Measurements from ENCODE around the gene EIPR1. TPM values are rescaled to one million over a fixed set of nuclear protein-coding genes. Genes with fewer than 3 reads are reported as not detected.

The EIPR1 gene
- total RNA-seq, 1 experiment from 2014 or later, result 27.8 TPM

DNA sequence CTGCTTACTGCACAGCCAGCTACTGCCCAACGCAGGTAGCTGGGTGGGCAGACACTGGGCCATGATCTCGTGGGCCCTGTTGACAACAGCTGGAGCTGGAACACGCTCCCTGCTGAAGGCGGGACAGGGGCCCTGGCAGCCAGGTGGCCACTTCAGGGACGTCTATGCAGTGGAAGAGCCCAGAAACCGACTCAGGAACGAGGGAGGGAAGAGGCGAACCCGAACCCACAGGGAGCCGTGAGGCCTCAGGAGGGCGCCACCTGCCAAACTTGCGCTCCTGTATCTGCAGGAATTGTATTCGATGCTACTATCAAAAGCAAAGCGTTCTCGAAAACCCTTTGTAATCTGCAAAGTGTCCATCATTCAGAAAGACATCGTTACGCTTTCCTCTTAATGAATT is 198.4 kb downstream of the EIPR1 start:
- H3K27me3 Mint-ChIP-seq (ENCODE audit: low read depth), result no peaks in the 10 kb centered on the region
- DNase-seq, result peak; percentile 65
- H3K4ac ChIP-seq (ENCODE audit: low read depth, low read length), result no peak overlapping the region
- no peaks in the 10 kb centered on the region for H3K79me1 ChIP-seq (ENCODE audit: insufficient read depth, low read depth, low read length, poor library complexity, severe bottlenecking)
- H3K9ac ChIP-seq (ENCODE audit: extremely low read depth, insufficient read length, low read length), result no peak overlapping the region
- no peaks in the 10 kb centered on the region for H3K79me2 ChIP-seq (ENCODE audit: insufficient read depth, low read length)
- H2BK12ac ChIP-seq (ENCODE audit: insufficient read length, low read depth, low read length), result no peak overlapping the region
- H4K91ac ChIP-seq (ENCODE audit: insufficient read length, low read depth, low read length), result no peak overlapping the region
- no peak overlapping the region for H3K4me3 Mint-ChIP-seq
- H3K18ac ChIP-seq (ENCODE audit: insufficient read length, low read depth, low read length), result no peak overlapping the region
- H3K27ac ChIP-seq (ENCODE audit: insufficient read length, low read depth, low read length), result no peak overlapping the region
- H3T11ph ChIP-seq (ENCODE audit: low read length), result no peak overlapping the region
- H4K20me1 ChIP-seq (ENCODE audit: control insufficient read depth, insufficient read depth, insufficient read length), result no peaks in the 10 kb centered on the region
- H3K9me3 ChIP-seq (ENCODE audit: control insufficient read depth, low read depth, low read length), result no peaks in the 10 kb centered on the region
- H2BK15ac ChIP-seq (ENCODE audit: low read depth, low read length), result no peak overlapping the region
- H3K23me2 ChIP-seq (ENCODE audit: insufficient read length, low read depth, low read length, poor library complexity, severe bottlenecking), result no peaks in the 10 kb centered on the region
- H2BK20ac ChIP-seq (ENCODE audit: low read depth, low read length, poor library complexity, severe bottlenecking), result no peak overlapping the region
- no peak overlapping the region for H2BK120ac ChIP-seq (ENCODE audit: low read depth, low read length, poor library complexity, severe bottlenecking)
- no peak overlapping the region for H2AFZ ChIP-seq (ENCODE audit: low read length)
- no peak overlapping the region for H2AK5ac ChIP-seq (ENCODE audit: insufficient read length, low read length)
- H3K36me3 Mint-ChIP-seq (ENCODE audit: insufficient read depth in 1 of 3, low read depth in 3 of 3), result peaks cover 0 to 6% (median 5%) of the 10 kb centered on the region in 3 experiments; a peak in 3 of 7 replicates
- H2BK5ac ChIP-seq (ENCODE audit: insufficient read length, low read length), result no peak overlapping the region
- H3K4me1 Mint-ChIP-seq, result 0 out of 4 replicates have a peak, but pooled peaks cover 0 to 2% of the 10 kb centered on the region in 2 experiments
- H3K4me2 ChIP-seq (ENCODE audit: insufficient read depth, insufficient read length, low read length), result no peak overlapping the region
- H3K4me1 ChIP-seq (ENCODE audit: insufficient read depth, low read length), result no peaks in the 10 kb centered on the region
- peaks cover 0 to 3% of the 10 kb centered on the region in 2 experiments; a peak in 2 of 5 replicates for H3K9me3 Mint-ChIP-seq
- no peak overlapping the region for H3K56ac ChIP-seq (ENCODE audit: insufficient read length, low read depth, low read length)
- H3K23ac ChIP-seq (ENCODE audit: insufficient read length, low read depth, low read length), result no peak overlapping the region
- WGBS (ENCODE audit: extremely low coverage, insufficient read length, low lambda C conversion rate), result no CpG with 5 or more reads among the region's 17 CpGs
- H4K8ac ChIP-seq (replicated peaks; ENCODE audit: insufficient read length, low read depth, low read length), result no peak overlapping the region
- H3K14ac ChIP-seq (ENCODE audit: insufficient read depth, low read length), result no peak overlapping the region; the same call in 1 of the 2 replicates
- no peaks in the 10 kb centered on the region for H3K27me3 ChIP-seq (ENCODE audit: insufficient read depth, low read length)
- TF ChIP-seq CTCF (conservative IDR thresholded peaks at IDR 0.05), result peak; percentile 81
- H4K5ac ChIP-seq (ENCODE audit: insufficient read length, low read depth, low read length), result no peak overlapping the region
- peak overlapping the region in 1 of 3 experiments; percentile 35; a peak in 1 of 7 replicates for H3K27ac Mint-ChIP-seq
